ENCODE results near the gene PDLIM3.

The PDLIM3 gene

DNA sequence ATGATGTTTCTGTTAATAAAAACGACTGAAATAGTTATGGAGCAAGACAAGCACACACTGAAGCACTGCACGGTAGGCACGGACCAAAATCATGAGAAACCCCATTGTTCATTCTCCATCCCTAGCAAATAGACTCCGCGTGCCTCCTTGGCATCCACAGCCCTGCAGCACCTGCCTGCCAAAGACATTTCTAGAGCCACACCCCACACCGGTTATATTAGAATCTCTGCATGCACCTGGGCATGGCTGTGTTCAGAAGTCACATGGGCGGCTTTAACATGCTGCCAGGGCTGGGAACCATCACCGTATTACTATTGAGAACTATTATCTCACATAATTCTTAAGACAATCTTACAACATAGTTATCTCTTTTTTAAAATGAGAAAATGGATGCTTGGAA, 5.9 kb downstream of the PDLIM3 start:
- TF ChIP-seq POLR2A (IDR thresholded peaks at IDR 0.05; ENCODE audit: extremely low read depth, insufficient read length) (no peak), MYC (IDR thresholded peaks at IDR 0.05; ENCODE audit: low read depth, low read length) (no peak)
- TF ChIP-seq, protein P1, sequence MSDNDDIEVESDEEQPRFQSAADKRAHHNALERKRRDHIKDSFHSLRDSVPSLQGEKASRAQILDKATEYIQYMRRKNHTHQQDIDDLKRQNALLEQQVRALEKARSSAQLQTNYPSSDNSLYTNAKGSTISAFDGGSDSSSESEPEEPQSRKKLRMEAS (IDR thresholded peaks at IDR 0.05; ENCODE audit: low read depth, low read length), result no peak
- TF ChIP-seq, protein P2, sequence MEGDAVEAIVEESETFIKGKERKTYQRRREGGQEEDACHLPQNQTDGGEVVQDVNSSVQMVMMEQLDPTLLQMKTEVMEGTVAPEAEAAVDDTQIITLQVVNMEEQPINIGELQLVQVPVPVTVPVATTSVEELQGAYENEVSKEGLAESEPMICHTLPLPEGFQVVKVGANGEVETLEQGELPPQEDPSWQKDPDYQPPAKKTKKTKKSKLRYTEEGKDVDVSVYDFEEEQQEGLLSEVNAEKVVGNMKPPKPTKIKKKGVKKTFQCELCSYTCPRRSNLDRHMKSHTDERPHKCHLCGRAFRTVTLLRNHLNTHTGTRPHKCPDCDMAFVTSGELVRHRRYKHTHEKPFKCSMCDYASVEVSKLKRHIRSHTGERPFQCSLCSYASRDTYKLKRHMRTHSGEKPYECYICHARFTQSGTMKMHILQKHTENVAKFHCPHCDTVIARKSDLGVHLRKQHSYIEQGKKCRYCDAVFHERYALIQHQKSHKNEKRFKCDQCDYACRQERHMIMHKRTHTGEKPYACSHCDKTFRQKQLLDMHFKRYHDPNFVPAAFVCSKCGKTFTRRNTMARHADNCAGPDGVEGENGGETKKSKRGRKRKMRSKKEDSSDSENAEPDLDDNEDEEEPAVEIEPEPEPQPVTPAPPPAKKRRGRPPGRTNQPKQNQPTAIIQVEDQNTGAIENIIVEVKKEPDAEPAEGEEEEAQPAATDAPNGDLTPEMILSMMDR (IDR thresholded peaks at IDR 0.05; ENCODE audit: low read depth, low read length), result no peak
- H3K4me3 ChIP-seq (ENCODE audit: low read depth, low read length), result no peak overlapping the region
- DNase-seq (ENCODE audit: low read depth), result no peak

DNA sequence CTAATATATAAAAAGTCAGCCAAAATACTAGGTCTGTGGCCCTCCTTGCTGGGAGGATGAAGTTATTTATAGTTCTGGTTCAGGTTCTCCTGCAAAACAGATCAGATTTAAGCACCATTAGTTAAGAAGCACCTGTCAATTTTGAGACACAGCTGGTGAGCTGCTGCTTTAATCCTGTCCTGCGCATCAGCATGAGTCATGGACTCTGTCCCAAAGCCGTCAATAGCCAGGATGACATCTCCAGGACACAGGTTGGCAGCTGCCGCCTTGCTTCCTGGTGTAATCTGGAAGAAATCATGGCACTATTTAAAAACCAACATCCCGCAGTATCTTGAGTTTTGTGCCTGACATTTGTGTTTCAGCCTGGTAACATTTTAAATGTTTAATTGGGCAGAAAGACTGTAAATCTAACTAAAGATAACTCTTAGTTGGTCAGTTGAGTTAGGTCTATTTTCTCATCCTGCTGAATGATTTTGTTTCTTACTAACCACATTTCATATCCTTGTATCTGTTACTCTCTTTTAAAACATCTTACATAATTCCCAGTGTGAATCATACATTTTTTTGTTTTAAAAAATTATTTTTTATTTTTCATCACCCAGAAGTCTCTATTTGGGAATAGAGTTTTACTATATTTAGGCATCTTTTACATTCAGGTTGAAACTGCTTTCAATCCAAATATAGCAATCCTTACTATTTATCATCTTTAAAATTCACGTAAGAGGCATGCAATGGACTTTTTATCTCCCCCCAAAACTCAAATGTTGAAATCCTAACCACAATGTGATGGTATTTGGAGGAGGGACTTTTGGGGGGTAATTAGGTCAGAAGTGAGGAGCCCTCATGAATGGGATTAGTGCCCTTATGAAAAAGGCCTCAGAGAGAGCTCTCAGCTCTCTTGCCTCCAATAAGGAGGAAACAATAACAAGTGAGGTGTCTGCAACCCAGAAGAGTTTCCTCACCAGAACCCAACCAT, 10.1 kb downstream of the PDLIM3 start:
- no peak overlapping the region for H3K4me3 ChIP-seq (ENCODE audit: low read depth, low read length)
- no peak for TF ChIP-seq MYC (IDR thresholded peaks at IDR 0.05; ENCODE audit: low read depth, low read length)
- no peak for TF ChIP-seq POLR2A (IDR thresholded peaks at IDR 0.05; ENCODE audit: extremely low read depth, insufficient read length)
- TF ChIP-seq, protein P2 (IDR thresholded peaks at IDR 0.05; ENCODE audit: low read depth, low read length), result no peak
- TF ChIP-seq, protein P1 (IDR thresholded peaks at IDR 0.05; ENCODE audit: low read depth, low read length), result no peak
- DNase-seq (ENCODE audit: low read depth), result no peak

DNA sequence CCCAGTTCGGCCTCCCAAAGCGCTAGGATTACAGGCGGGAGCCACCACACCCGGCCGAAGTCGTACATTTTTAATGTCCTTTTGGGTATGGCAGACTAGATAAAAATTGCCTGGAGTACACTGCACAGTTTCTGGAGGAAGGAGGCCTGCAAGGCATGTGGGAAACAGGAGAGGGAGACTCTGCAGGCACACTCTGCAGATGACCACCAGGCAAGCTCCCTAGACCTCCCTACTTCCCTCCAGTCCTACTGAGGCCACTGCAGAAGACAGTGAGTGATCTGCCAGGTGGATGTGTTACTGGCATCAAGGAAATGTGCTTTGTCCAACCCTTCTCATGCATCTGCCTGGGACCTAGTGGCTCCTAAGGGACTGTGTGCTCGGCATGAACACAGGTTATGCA, 11.4 kb downstream of the PDLIM3 start:
- no peak for DNase-seq (ENCODE audit: low read depth)
- no peak overlapping the region for H3K4me3 ChIP-seq (ENCODE audit: low read depth, low read length)
- no peak for TF ChIP-seq MYC (IDR thresholded peaks at IDR 0.05; ENCODE audit: low read depth, low read length)
- TF ChIP-seq, protein P1 (IDR thresholded peaks at IDR 0.05; ENCODE audit: low read depth, low read length), result no peak
- TF ChIP-seq, protein P2 (IDR thresholded peaks at IDR 0.05; ENCODE audit: low read depth, low read length), result no peak

DNA sequence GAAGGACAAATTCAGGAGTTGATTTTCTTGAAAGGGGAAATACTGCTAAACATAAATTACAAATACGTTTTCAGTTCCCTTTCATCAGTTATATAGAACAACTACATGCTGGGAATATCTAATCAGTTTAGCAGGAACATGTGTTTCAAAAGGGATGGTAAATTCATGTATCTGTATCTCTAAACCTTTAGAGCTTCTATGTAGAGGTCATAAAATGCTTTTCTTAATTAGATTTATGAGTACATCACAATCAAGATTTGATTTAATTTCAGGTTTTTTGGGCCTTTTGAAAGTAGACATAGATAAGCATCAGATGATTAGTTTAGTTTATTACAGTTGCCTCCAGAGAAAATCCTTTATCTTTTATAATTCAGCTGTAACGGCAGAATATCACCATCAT, 12.9 kb downstream of the PDLIM3 start:
- H3K4me3 ChIP-seq (ENCODE audit: low read depth, low read length), result no peak overlapping the region
- TF ChIP-seq MYC (IDR thresholded peaks at IDR 0.05; ENCODE audit: low read depth, low read length), result no peak
- TF ChIP-seq, protein P2 (IDR thresholded peaks at IDR 0.05; ENCODE audit: low read depth, low read length), result no peak
- no peak for TF ChIP-seq POLR2A (IDR thresholded peaks at IDR 0.05; ENCODE audit: extremely low read depth, insufficient read length)
- TF ChIP-seq, protein P1 (IDR thresholded peaks at IDR 0.05; ENCODE audit: low read depth, low read length), result no peak
- no peak for DNase-seq (ENCODE audit: low read depth)

DNA sequence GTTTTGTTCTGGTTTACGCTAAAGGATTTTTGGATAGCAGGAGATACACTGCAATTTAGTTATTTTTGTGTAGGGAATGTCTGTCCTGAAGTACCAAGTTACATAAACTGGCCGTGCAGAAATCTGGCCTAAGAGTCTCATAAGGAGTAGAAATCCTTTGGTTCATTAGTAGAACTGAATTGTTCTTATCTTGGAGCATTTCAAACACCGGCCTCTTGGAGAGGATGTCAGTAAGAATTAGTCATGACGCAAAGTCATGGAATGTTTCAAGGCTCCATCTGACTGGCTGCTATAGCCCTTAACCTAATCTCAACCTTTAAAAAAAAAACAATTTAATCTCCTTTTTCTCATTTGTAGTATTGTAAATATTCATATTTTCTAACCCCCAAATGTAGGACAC, 15.2 kb downstream of the PDLIM3 start:
- TF ChIP-seq, protein P2 (IDR thresholded peaks at IDR 0.05; ENCODE audit: low read depth, low read length), result no peak
- TF ChIP-seq POLR2A (IDR thresholded peaks at IDR 0.05; ENCODE audit: extremely low read depth, insufficient read length) (no peak), MYC (IDR thresholded peaks at IDR 0.05; ENCODE audit: low read depth, low read length) (no peak)
- TF ChIP-seq, protein P1 (IDR thresholded peaks at IDR 0.05; ENCODE audit: low read depth, low read length), result no peak
- no peak overlapping the region for H3K4me3 ChIP-seq (ENCODE audit: low read depth, low read length)
- DNase-seq (ENCODE audit: low read depth), result no peak

Data from NB4 (cell line).